Activated naive CD8-positive, alpha-beta T cell (primary cell): ENCODE measurements around the gene ZNF609.

Experiments
- H3K27ac Mint-ChIP-seq: one replicate; pipeline ENCODE4 v1.8.0; 2021; ENCODE audit warnings: mixed read lengths
- H3K27me3 Mint-ChIP-seq: one replicate; pipeline ENCODE4 v1.8.0; 2021; ENCODE audit warnings: mixed read lengths
- H3K36me3 Mint-ChIP-seq: one replicate; pipeline ENCODE4 v1.8.0; 2021; ENCODE audit warnings: mixed read lengths
- H3K4me1 Mint-ChIP-seq: one replicate; pipeline ENCODE4 v1.8.0; 2021; ENCODE audit warnings: low read depth, mixed read lengths
- H3K4me3 Mint-ChIP-seq: one replicate; pipeline ENCODE4 v1.8.0; 2021; ENCODE audit warnings: mild to moderate bottlenecking, mixed read lengths
- H3K9me3 Mint-ChIP-seq: one replicate; pipeline ENCODE4 v1.8.0; 2021; ENCODE audit warnings: low read depth, mixed read lengths

The ZNF609 gene

DNA sequence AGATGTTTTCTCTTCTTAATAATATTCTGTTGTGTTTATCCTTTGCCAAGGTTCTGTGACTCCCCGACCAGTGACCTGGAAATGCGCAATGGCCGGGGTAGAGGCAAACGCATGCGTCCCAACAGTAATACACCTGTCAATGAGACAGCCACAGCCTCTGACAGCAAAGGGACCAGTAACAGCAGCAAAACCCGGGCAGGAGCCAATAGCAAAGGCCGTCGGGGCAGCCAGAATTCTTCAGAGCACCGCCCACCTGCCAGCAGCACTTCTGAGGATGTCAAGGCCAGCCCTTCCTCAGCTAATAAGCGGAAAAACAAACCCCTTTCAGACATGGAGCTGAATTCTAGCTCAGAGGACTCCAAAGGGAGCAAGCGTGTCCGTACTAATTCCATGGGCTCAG is 213.5 kb downstream of the ZNF609 start:
- no peaks in the 10 kb centered on the region for H3K36me3 Mint-ChIP-seq
- no peaks in the 10 kb centered on the region for H3K9me3 Mint-ChIP-seq
- H3K4me3 Mint-ChIP-seq: no peak overlapping the region
- H3K4me1 Mint-ChIP-seq: no peaks in the 10 kb centered on the region
- H3K27ac Mint-ChIP-seq: no peak overlapping the region
- H3K27me3 Mint-ChIP-seq: no peaks in the 10 kb centered on the region

DNA sequence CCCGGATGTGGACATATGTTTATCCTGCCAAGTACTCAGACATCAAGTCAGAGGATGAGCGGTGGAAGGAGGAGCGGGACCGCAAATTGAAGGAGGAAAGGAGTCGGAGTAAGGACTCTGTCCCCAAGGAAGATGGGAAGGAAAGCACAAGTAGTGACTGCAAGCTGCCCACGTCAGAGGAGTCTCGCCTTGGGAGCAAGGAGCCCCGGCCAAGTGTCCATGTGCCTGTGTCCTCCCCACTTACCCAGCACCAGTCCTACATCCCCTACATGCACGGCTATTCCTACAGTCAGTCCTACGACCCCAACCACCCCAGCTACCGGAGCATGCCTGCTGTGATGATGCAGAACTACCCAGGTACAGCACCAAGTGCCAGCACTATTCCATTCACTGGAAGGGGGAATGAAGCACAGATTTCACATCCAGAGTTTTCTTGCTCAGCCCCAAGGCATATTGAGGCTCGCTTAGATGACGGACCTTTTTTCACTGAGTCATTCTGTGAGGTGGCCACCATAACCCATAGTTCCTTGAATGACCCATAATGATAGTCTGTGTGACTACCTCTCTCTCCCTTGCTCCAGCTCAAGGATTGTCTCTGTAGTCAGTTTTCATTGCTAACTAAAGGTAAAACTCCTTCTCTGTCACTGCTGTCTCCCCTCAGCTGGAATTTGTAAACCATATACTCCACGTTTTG is 217.9 kb downstream of the ZNF609 start:
- no peak overlapping the region for H3K4me3 Mint-ChIP-seq
- peaks cover 2% of the 10 kb centered on the region for H3K36me3 Mint-ChIP-seq
- peak overlapping the region; percentile 61 for H3K27ac Mint-ChIP-seq
- no peaks in the 10 kb centered on the region for H3K27me3 Mint-ChIP-seq
- no peaks in the 10 kb centered on the region for H3K9me3 Mint-ChIP-seq
- no peaks in the 10 kb centered on the region for H3K4me1 Mint-ChIP-seq

DNA sequence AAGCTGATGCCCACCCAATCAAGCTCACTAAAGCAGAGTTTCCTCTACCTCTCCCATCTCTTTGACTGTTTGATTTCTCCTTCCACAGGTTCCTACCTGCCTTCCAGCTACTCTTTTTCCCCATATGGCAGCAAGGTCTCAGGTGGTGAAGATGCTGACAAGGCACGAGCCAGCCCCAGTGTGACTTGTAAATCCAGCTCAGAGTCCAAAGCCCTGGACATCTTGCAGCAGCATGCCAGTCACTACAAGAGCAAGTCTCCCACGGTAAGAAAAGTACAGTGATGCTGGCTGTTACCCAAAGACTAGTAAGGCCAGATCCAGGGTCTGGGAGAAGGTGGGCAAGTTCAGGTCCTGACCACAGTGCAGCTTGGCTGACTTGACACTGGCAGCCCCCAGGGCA is 219.7 kb downstream of the ZNF609 start:
- H3K27me3 Mint-ChIP-seq: no peaks in the 10 kb centered on the region
- no peaks in the 10 kb centered on the region for H3K9me3 Mint-ChIP-seq
- H3K27ac Mint-ChIP-seq: peak overlapping the region; percentile 37

DNA sequence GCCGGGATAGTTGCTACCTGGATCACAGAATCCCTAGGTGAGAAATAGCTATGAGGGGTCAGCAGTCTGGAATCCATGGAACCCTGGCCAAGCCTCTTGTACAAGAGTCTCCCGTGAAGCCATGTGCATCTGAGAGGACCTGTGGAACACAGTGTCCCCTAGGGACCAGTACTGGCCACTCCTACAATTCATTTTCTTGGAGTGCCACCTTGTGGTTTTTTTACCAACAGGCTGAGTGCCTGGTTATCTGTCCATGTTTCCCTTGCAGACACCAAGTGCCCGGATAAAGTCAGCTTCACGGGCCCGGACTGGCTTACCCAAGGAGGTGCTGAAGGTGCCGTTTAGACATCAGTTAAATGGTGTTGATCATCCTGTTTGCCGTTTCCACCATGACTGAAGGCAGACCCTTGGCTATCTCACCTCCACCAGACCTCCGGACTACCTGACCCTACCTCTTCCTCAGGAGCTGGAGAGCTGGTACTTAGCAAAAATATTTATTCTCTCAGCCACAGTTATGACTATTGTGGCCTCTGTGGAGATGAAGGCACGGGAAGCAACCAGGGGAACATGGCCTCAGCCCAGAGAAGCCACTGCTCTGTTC is 221.1 kb downstream of the ZNF609 start:
- peak overlapping the region; percentile 68 for H3K27ac Mint-ChIP-seq
- H3K4me3 Mint-ChIP-seq: no peak overlapping the region
- peaks cover 3% of the 10 kb centered on the region for H3K4me1 Mint-ChIP-seq
- H3K27me3 Mint-ChIP-seq: no peaks in the 10 kb centered on the region
- H3K9me3 Mint-ChIP-seq: no peaks in the 10 kb centered on the region
- peaks cover 2% of the 10 kb centered on the region for H3K36me3 Mint-ChIP-seq

More for the DNA sequence above, 219.7 kb downstream of the ZNF609 start:
- H3K36me3 Mint-ChIP-seq: peaks cover 2% of the 10 kb centered on the region
- H3K4me3 Mint-ChIP-seq: no peak overlapping the region
- no peaks in the 10 kb centered on the region for H3K4me1 Mint-ChIP-seq

DNA sequence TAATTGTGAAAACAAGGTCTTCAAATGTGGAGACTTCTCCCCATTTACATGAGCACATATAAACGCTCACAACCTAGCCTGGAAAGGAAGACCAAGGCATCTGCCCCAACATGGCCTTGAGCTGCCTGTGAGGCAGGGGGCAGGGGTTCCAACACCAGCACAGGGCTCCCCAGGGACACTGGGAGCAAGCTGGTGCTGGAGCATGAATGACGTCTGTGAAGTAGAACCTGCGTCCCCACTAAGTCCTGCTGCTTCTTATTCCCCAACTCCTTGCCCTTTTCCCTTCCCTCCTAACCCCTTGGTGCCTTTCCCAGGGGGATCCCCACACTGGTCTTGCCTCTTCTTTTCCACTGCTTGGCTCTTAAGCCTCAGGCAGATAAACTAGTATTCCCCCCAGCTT is 221.9 kb downstream of the ZNF609 start:
- Mint-ChIP-seq H3K36me3 (peaks cover 2% of the 10 kb centered on the region), H3K4me1 (peaks cover 3% of the 10 kb centered on the region), H3K4me3 (no peak overlapping the region), H3K9me3 (no peaks in the 10 kb centered on the region), H3K27ac (peak overlapping the region; percentile 43), H3K27me3 (no peaks in the 10 kb centered on the region)

DNA sequence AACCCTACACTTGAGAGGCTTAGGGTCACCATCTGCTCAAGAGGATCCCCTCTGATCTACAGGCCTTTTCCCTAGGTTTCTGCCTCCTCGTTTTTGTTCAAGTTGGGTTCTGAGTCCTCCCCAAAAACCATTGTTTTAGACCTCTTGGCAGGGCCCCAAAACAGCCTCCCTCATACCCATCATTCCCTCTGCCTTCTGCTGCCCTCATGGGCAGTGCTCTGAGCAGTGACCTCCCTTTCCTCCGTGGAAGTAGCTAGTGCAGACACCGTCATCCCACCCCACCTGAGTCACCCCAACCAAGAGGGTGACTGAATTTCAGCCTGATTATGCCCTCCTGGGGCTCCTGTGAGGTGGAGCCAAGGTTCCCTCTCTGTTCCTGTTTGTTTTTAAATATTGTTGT is 223.0 kb downstream of the ZNF609 start:
- peak overlapping the region; percentile 46 for H3K27ac Mint-ChIP-seq
- peaks cover 3% of the 10 kb centered on the region for H3K4me1 Mint-ChIP-seq
- H3K27me3 Mint-ChIP-seq: no peaks in the 10 kb centered on the region
- peaks cover 2% of the 10 kb centered on the region for H3K36me3 Mint-ChIP-seq
- H3K4me3 Mint-ChIP-seq: no peak overlapping the region
- no peaks in the 10 kb centered on the region for H3K9me3 Mint-ChIP-seq

DNA sequence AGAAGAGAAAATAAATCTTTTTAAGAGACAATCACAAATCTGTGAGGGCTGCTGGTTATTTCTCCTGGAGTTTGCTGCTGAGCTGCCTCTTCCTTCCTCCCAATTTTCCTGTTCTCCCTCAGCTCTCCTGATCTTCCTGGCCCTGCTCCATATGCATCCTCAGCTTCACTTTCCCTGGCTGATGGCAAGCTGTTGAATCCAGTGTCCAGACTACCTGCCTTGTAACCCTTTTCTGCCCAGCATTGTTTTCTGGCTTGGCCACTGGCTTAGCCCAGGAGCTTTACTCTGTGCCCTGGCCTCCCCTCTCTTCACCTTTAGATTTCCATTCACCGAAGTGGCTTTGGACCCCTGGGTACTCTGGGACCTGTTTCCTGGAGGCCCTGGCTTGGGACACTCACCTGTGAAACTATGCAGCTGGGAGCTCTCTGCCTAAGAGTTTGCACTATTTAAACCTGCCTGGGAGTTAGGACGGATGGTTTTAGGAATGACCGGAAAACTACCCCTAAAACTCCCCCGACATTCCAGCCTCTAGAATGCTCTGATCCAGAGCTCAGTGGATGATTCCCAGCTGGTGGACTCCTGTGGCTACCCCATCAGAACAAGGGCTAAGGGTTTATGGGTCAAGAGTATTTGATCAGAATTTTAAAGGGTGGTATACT is 225.0 kb downstream of the ZNF609 start:
- Mint-ChIP-seq H3K36me3 (no peaks in the 10 kb centered on the region), H3K9me3 (no peaks in the 10 kb centered on the region), H3K4me3 (no peak overlapping the region), H3K27ac (no peak overlapping the region), H3K4me1 (peaks cover 3% of the 10 kb centered on the region), H3K27me3 (no peaks in the 10 kb centered on the region)

DNA sequence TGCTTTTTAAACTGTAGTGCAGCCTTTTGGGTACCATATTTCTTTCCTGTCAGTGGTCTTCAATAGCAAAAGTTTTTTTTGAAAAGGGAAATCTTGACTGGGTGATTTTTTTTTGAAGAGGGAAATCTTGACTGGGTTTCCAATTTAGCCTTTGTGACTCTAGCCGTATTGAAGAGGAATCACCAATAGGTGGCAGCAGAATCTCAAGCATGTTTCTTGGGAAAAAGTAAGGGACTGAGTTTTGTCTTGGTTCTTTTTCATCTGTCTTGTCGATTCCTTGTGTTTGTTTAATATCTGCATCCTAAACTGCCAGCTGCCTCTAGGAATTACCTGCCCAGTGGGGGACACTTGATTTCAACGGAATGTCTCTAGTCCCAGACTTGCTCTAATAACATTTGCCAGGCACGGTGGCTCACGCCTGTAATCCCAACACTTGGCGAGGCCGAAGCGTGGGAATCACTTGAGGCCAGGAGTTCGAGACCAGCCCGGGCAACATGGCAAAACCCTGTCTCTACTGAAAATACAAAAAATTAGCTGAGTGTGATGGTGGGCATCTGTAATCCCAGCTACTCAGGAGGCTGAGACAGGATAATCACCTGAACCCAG is 225.9 kb downstream of the ZNF609 start:
- Mint-ChIP-seq H3K27ac (peak overlapping the region; percentile 58), H3K9me3 (no peaks in the 10 kb centered on the region), H3K36me3 (no peaks in the 10 kb centered on the region), H3K4me3 (no peak overlapping the region), H3K27me3 (no peaks in the 10 kb centered on the region), H3K4me1 (peaks cover 4% of the 10 kb centered on the region)

DNA sequence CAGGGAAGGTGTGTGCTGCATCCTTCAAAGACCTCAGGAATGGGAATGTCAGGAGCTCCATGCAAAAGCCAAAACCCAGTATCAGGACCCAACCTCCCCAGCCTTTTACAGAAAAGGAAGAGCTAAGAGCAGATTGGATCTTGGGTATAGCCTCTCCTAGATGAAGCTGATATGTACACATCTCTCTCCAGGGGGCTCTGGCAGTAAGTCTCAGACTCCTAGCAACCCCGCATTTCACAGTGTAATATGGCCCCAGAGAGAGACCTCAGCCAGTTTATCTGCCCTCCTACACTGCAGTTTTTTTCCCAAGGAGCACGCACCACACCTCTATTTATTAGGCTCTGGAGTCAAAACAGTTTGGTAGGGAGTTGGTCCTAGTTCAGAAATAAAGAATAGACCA is 226.8 kb downstream of the ZNF609 start:
- no peaks in the 10 kb centered on the region for H3K9me3 Mint-ChIP-seq
- peaks cover 5% of the 10 kb centered on the region for H3K4me1 Mint-ChIP-seq
- no peaks in the 10 kb centered on the region for H3K27me3 Mint-ChIP-seq
- H3K4me3 Mint-ChIP-seq: no peak overlapping the region
- H3K27ac Mint-ChIP-seq: peak overlapping the region; percentile 30
- H3K36me3 Mint-ChIP-seq: no peaks in the 10 kb centered on the region

DNA sequence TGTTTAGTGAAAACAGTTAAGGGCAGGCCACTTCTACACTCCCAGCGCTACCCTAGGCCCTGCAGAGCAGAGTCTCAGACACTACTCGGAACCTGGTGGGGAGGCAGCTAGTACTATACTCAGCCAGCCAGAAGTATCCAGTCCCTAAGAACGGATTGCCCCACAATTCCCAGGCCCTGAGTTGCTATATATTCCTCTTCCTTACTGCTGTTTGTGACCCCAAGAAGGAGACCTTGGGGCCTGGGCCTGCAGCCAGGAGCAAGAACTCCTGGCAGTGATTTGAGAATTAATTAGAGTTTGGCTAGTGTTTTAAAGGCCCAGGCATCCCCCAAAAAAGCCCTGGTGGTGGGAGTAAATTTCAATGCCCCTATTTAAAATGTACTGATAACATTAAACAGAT is 227.3 kb downstream of the ZNF609 start:
- Mint-ChIP-seq H3K4me3 (no peak overlapping the region), H3K27ac (peak overlapping the region; percentile 30), H3K36me3 (no peaks in the 10 kb centered on the region), H3K27me3 (no peaks in the 10 kb centered on the region), H3K9me3 (no peaks in the 10 kb centered on the region), H3K4me1 (peaks cover 7% of the 10 kb centered on the region)

DNA sequence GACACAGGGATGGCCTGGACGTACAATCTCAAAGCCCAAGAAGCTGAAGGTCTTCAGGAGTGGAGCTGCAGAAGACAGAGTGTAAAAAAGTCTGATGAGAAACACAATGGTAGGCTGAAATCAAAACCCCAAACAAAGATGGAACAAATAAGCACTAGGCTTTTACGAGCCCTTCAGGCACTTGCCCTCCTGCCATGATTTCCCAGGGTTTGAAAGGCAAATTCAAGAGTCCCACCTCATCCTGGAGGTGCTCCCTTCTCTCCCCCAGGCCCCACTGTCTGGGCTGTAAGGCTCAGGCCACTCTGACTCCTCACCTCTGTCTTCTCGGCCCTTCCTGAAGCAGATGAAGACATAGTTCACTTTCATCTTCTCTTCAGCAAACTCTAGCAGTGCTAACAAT is 228.4 kb downstream of the ZNF609 start:
- no peak overlapping the region for H3K4me3 Mint-ChIP-seq
- peaks cover 12% of the 10 kb centered on the region for H3K4me1 Mint-ChIP-seq
- H3K9me3 Mint-ChIP-seq: no peaks in the 10 kb centered on the region
- peak overlapping the region; percentile 76 for H3K27ac Mint-ChIP-seq
- no peaks in the 10 kb centered on the region for H3K27me3 Mint-ChIP-seq
- H3K36me3 Mint-ChIP-seq: no peaks in the 10 kb centered on the region

DNA sequence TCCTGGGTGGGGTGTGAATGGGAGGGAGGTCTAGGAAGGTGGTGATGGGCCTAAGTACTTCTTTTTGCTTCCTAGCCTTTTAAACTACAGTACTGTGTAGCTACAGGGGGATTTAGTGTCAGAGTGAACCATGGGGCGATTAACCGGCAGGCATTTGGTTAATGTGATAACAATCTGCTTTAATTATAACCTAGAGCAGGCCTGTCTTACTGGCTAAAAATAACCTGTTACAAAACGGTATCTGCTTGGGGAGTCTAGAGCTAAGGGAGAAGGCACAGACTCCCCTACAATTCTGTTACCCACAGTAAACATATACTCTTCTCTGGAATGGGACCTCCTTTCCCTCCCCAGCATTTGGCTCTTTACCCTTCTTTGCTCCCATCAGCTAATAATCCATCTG is 229.6 kb downstream of the ZNF609 start:
- H3K27ac Mint-ChIP-seq: peak overlapping the region; percentile 66
- H3K4me3 Mint-ChIP-seq: no peak overlapping the region
- no peaks in the 10 kb centered on the region for H3K27me3 Mint-ChIP-seq
- no peaks in the 10 kb centered on the region for H3K36me3 Mint-ChIP-seq
- H3K4me1 Mint-ChIP-seq: peaks cover 12% of the 10 kb centered on the region
- no peaks in the 10 kb centered on the region for H3K9me3 Mint-ChIP-seq

DNA sequence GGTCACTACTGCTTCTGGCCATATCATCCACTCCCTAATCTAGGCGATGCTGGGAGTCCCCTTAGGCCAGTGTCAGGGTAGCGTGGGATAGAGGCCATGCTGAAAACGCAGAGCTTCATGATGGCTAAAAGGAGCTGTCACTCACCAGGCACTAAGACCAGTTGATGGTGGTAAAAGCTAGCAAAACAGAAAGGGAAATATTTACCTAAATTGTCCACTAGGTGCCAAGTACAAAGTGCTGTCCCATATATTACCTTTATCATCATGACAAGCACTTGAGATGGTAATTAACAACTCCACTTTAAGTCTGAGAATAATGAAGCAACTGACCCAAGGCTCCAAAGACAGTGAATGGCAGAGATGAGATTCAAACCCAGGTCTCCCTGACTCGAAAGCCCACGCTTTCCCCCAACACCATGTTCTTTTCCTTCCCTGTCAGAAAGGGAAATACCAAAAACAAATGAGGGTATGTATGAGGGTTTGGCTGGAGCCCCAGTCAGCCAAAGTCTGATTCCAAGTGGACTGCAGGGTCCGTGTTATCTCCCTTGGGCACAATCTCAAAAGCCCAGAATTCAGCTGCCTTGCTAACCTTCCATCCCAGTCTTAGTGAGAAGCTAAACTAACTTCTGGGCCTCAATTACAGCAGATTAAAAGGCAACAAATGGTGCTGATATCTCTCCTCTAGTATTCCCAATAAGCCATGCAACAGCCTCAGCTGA is 230.4 kb downstream of the ZNF609 start:
- Mint-ChIP-seq H3K36me3 (peaks cover 3% of the 10 kb centered on the region), H3K9me3 (no peaks in the 10 kb centered on the region), H3K27ac (peak overlapping the region; percentile 85), H3K4me3 (no peak overlapping the region), H3K4me1 (peaks cover 17% of the 10 kb centered on the region), H3K27me3 (no peaks in the 10 kb centered on the region)

DNA sequence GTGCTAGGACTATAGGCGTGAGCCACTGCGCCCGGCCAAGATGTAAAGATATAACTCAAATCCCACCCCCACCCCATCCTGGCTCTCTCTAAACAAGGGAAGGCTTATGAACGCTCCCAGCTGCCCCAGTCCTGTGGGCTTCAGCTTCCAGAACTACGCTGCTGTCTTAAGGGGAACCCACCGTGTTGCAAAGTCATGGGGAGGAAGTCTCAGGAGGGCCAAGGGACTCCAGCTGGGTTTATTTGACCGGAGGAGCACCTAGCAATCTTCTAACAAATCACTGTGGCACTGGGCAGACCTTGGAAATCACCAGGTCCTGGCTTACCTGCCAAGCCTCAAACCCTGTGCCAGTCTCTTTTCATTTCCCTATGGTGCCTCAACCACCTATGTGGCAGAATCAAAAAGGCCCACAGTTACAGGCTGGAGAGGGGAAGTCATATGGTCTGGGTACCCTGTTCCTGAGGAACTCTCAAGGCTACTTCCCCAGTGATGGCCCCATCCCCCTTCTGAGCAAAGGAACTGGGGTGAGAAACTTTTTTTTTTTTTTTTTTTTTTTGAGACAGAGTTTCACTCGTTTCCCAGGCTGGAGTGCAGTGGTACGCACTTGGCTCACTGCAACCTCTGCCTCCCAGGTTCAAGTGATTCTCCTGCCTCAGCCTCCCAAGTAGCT is 231.7 kb downstream of the ZNF609 start:
- Mint-ChIP-seq H3K4me3 (no peak overlapping the region), H3K4me1 (peaks cover 23% of the 10 kb centered on the region), H3K27me3 (no peaks in the 10 kb centered on the region), H3K27ac (peak overlapping the region; percentile 46), H3K9me3 (no peaks in the 10 kb centered on the region), H3K36me3 (peaks cover 3% of the 10 kb centered on the region)
